DOHH2 (cell line): ENCODE measurements around the gene C6orf62.
"Not testable (repeated sequence)": the region's sequence is repeated elsewhere in the genome, so short reads cannot be mapped to it uniquely, and the experiment has no call there.

Experiments used
- H3F3A ChIP-seq: fragments of 200-600 bp; sonication (generic), shearing (Covaris generic); 2 replicates; pipeline ENCODE4 v1.6.0; 2016; ENCODE audit warnings: antibody characterized with exemption, mild to moderate bottlenecking; ENCODE audit not compliant: control insufficient read depth, insufficient read depth
- H3K27ac ChIP-seq: fragments of 200-600 bp; sonication (generic); 2 replicates; pipeline ENCODE4 v1.5.1; 2014; ENCODE audit warnings: low read depth, mild to moderate bottlenecking, low read length, moderate library complexity
- H3K27me3 ChIP-seq: fragments of 200-600 bp; sonication (generic); 2 replicates; pipeline ENCODE4 v1.6.1; 2014; ENCODE audit warnings: mild to moderate bottlenecking, low read length, mixed read lengths; ENCODE audit not compliant: control insufficient read depth
- H3K36me3 ChIP-seq: fragments of 200-600 bp; sonication (generic); 2 replicates; pipeline ENCODE4 v1.6.1; 2014; ENCODE audit warnings: mild to moderate bottlenecking, low read length, moderate library complexity, mixed read lengths; ENCODE audit not compliant: control insufficient read depth
- H3K4me1 ChIP-seq: fragments of 200-600 bp; sonication (generic); 2 replicates; pipeline ENCODE4 v1.6.1; 2014; ENCODE audit warnings: mild to moderate bottlenecking, low read length, mixed read lengths; ENCODE audit not compliant: control insufficient read depth
- H3K4me2 ChIP-seq: fragments of 200-600 bp; sonication (generic); 2 replicates; pipeline ENCODE4 v1.6.0; 2014; ENCODE audit warnings: mild to moderate bottlenecking, low read length, moderate library complexity
- H3K4me3 ChIP-seq: fragments of 200-600 bp; sonication (generic); 2 replicates; pipeline ENCODE4 v1.5.1; 2014; ENCODE audit warnings: mild to moderate bottlenecking, low read length, mixed read lengths
- H3K79me2 ChIP-seq: fragments of 200-600 bp; sonication (generic); 2 replicates; pipeline ENCODE4 v1.6.1; 2014; ENCODE audit warnings: mild to moderate bottlenecking, low read length, mixed read lengths; ENCODE audit not compliant: control insufficient read depth
- H3K9me2 ChIP-seq: fragments of 200-600 bp; sonication (generic); replicated peaks from 2 replicates; pipeline ENCODE4 v1.6.1; 2014; ENCODE audit warnings: mild to moderate bottlenecking, low read length, mixed read lengths; ENCODE audit not compliant: control insufficient read depth
- H3K9me3 ChIP-seq: fragments of 200-600 bp; sonication (generic); 2 replicates; pipeline ENCODE4 v1.6.1; 2014; ENCODE audit warnings: antibody characterized with exemption, low read length, mixed read lengths; ENCODE audit not compliant: control insufficient read depth, insufficient read depth
- H4K20me1 ChIP-seq: fragments of 200-600 bp; sonication (generic); 2 replicates; pipeline ENCODE4 v1.6.0; 2014; ENCODE audit warnings: low read depth, mild to moderate bottlenecking, antibody characterized with exemption, low read length, moderate library complexity; ENCODE audit not compliant: control insufficient read depth, insufficient read depth
- CTCF ChIP-seq: fragments of 200-600 bp; sonication (generic); IDR thresholded peaks from one replicate; pipeline ENCODE4 v1.5.1; 2014; ENCODE audit warnings: antibody characterized with exemption, mild to moderate bottlenecking, low read depth, low read length; ENCODE audit not compliant: poor library complexity, severe bottlenecking
- EZH2phosphoT487 ChIP-seq: fragments of 200-600 bp; sonication (generic); IDR thresholded peaks from 2 replicates; pipeline ENCODE4 v1.6.1; 2017; ENCODE audit warnings: borderline replicate concordance, mild to moderate bottlenecking, antibody characterized with exemption, low read length, moderate library complexity, mixed read lengths

Gene C6orf62

GRCh38 chr6:24764833-24765828 lies 46.2 kb upstream of the C6orf62 start:
- not testable (repeated sequence) for H3K9me2 ChIP-seq, H3K27ac ChIP-seq, H3K4me1 ChIP-seq, H3K4me2 ChIP-seq, H3K27me3 ChIP-seq, H3K9me3 ChIP-seq, H3K4me3 ChIP-seq, H3K36me3 ChIP-seq, H4K20me1 ChIP-seq, H3K79me2 ChIP-seq, H3F3A ChIP-seq

GRCh38 chr6:24763578-24763977 lies 44.6 kb upstream of the C6orf62 start:
- no peaks in the 10 kb centered on the region for H3K79me2 ChIP-seq
- H3K27me3 ChIP-seq, result no peaks in the 10 kb centered on the region
- no peak overlapping the region for H3K4me3 ChIP-seq
- no peaks in the 10 kb centered on the region for H3K9me3 ChIP-seq
- no peaks in the 10 kb centered on the region for H3F3A ChIP-seq
- H3K4me2 ChIP-seq, result no peak overlapping the region
- TF ChIP-seq CTCF, result no peak
- no peaks in the 10 kb centered on the region for H3K36me3 ChIP-seq
- H3K27ac ChIP-seq, result no peak overlapping the region
- peaks cover 8% of the 10 kb centered on the region for H3K4me1 ChIP-seq
- no peaks in the 10 kb centered on the region for H4K20me1 ChIP-seq
- H3K9me2 ChIP-seq, result no peaks in the 10 kb centered on the region

- Histone ChIP-seq H3K4me3 (no peak overlapping the region), H3K36me3 (no peaks in the 10 kb centered on the region), H3K27ac (no peak overlapping the region), H3K79me2 (no peaks in the 10 kb centered on the region), H3K4me1 (peaks cover 8% of the 10 kb centered on the region), H3F3A (no peaks in the 10 kb centered on the region), H3K4me2 (0 out of 2 replicates have a peak overlapping the region, but pooled peaks have one; percentile 14), H4K20me1 (no peaks in the 10 kb centered on the region), H3K9me3 (no peaks in the 10 kb centered on the region), H3K27me3 (no peaks in the 10 kb centered on the region), H3K9me2 (no peaks in the 10 kb centered on the region)
- TF ChIP-seq CTCF (no peak), EZH2phosphoT487 (no peak)
Measured at GRCh38 chr6:24761851-24762250, 42.9 kb upstream of the C6orf62 start.

DNA sequence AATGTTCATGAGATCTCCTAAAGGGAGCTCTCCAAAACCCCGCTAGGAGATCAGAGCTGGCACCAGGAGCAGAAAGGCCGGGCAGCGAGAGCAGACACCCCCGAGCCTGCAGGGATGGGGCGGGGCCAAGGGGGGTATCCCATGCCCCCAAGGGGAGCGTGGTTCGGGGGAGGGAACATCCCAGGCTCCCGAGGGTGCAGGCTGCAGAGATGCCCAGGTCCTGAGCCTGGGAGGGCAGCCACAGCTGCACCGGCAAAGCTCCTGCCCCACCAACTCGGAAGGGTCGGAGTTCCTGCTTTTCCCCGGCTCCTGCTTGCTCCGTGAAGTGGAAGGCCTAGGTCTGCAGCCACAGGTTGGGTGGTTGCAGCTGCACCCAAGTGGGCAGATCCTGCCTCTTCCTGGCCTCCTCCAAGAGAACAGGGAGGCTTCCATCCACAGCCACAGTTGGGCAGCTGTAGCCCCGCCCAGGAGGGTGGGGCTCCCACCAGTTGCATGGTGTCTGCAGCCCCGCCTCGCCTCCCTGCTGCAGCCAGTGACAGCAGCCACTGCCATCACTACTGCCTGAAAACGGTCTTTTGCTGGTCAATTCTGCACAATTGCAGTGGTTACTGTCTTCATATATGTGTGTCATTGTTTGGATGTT lies 42.4 kb upstream of the C6orf62 start:
- no peaks in the 10 kb centered on the region for H3K36me3 ChIP-seq
- H3K4me1 ChIP-seq, result peaks cover 8% of the 10 kb centered on the region
- no peaks in the 10 kb centered on the region for H3K9me2 ChIP-seq
- no peak overlapping the region for H3K4me3 ChIP-seq
- H3K27me3 ChIP-seq, result no peaks in the 10 kb centered on the region
- no peaks in the 10 kb centered on the region for H3K9me3 ChIP-seq
- no peak for TF ChIP-seq CTCF
- no peak for TF ChIP-seq EZH2phosphoT487
- H3K79me2 ChIP-seq, result no peaks in the 10 kb centered on the region
- H3F3A ChIP-seq, result no peaks in the 10 kb centered on the region
- no peaks in the 10 kb centered on the region for H4K20me1 ChIP-seq
- no peak overlapping the region for H3K27ac ChIP-seq
- H3K4me2 ChIP-seq, result 0 out of 2 replicates have a peak overlapping the region, but pooled peaks have one; percentile 14
